H1 (cell line): ENCODE data around the gene SERPINA6. TPM values are rescaled to one million over a fixed set of nuclear protein-coding genes. Genes with fewer than 3 reads are reported as not detected.

ENCODE experiments used
- CTCF ChIP-seq, 3 experiments: IDR thresholded peaks; 1 replicate in 2 of 3; 2 replicates in 1 of 3; pipeline versions ENCODE4 v1.5.1 to v1.6.1; 2011; ENCODE audit warnings: low read length in 3 of 3, mild to moderate bottlenecking in 3 of 3, inconsistent platforms in 2 of 3, low read depth in 1 of 3, moderate library complexity in 1 of 3; ENCODE audit not compliant: insufficient read depth in 1 of 3; ENCODE audit errors: control extremely low read depth in 1 of 3
- NANOG ChIP-seq: IDR thresholded peaks from 2 replicates; pipeline ENCODE4 v1.6.1; 2011; ENCODE audit warnings: low read length, low read depth, mild to moderate bottlenecking, inconsistent platforms; ENCODE audit not compliant: insufficient read depth, poor library complexity, severe bottlenecking
- NRF1 ChIP-seq: IDR thresholded peaks from 2 replicates; pipeline ENCODE4 v1.6.1; 2011; ENCODE audit warnings: mild to moderate bottlenecking, low read depth, low read length, improper control_type of control experiment
- RAD21 ChIP-seq, 2 experiments: IDR thresholded peaks in 1 of 2; conservative IDR thresholded peaks in 1 of 2; 2 replicates each; pipeline ENCODE4 v1.6.1; 2011; ENCODE audit warnings: low read depth in 2 of 2, low read length in 2 of 2, improper control_type of control experiment in 1 of 2, inconsistent platforms in 1 of 2, mild to moderate bottlenecking in 1 of 2, moderate library complexity in 1 of 2
- RNF2 ChIP-seq: fragments of 200-900, 300-1000 bp; sonication (generic); IDR thresholded peaks from 2 replicates; pipeline ENCODE4 v1.7.1; 2016; ENCODE audit warnings: borderline replicate concordance, low read depth, mild to moderate bottlenecking, antibody characterized with exemption, low read length; ENCODE audit not compliant: poor library complexity, severe bottlenecking; ENCODE audit errors: missing control alignments
- polyA plus RNA-seq, 7 experiments: library from polyadenylated mRNA; depleted of rRNA in 3 of 7; stranded (reverse) in 5 of 7; unstranded in 2 of 7; fragments of >200 nt in 5 of 7; fragments of 200-250 nt in 2 of 7; gene quantifications; 1 replicate in 5 of 7; 2 replicates in 1 of 7; 4 replicates in 1 of 7; pipeline versions ENCODE4 v1.2.1 to v1.2.3, GENCODE V29; 2011 to 2013; ENCODE audit warnings: missing spikeins in 2 of 7, mixed read lengths in 2 of 7
- total RNA-seq: library from RNA; stranded (reverse); fragmentation: NEBNext Ultra II Directional; extraction: Animal tissue kit (Norgen Biotek cat#: 25700); gene quantifications from 2 replicates; pipeline ENCODE4 v1.2.1, GENCODE V29; 2021
- TF ChIP-seq, protein P1 (sequence below): fragments of 300-600 bp; sonication (generic); IDR thresholded peaks from 2 replicates; pipeline ENCODE4 v1.7.1; 2012; ENCODE audit warnings: low read length, moderate library complexity, mild to moderate bottlenecking, inconsistent platforms; ENCODE audit not compliant: insufficient replicate concordance

Gene SERPINA6
- total and polyA plus RNA-seq, 2 of the 8 experiments (the other 6 are each of a cell fraction or from before 2014, with no cell fraction given): not detected

DNA sequence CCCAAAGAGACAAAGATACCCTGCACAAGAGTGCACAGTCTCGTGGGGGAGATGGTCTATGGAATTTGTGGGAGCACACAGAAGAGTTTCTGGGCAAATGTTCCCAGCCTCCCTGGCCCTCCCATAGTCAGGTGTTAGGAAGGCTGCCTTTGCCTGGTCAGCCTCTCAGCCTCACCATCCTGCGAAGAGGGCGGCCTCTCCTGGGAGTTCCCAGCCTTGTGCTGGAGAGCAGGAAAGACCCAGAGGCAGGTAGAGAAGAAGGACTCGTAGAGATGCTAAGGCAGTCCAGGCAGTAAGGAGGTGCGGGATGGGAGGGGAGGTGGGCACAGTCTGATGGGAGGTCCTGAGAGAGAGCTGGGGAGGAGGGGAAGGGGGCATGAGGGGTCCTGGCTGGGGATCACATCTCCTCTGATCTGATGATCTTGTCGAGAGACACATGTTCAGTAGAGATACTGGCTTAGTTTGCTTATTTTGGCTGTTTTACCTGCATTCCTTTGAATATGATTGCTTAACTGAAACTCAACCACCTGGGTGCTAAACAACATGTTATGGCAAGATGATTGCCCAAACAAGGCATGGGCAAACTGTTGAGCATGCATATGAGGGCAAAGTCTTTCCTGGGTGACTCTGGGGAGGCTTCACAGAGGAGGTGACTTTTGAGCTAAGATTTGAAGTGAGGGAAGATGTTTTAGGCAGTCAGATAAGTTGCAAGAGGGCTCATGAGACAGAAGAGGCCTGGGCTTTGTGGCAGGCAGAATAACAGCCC lies 10.5 kb downstream of the SERPINA6 start (continued):
- TF ChIP-seq, protein P1, sequence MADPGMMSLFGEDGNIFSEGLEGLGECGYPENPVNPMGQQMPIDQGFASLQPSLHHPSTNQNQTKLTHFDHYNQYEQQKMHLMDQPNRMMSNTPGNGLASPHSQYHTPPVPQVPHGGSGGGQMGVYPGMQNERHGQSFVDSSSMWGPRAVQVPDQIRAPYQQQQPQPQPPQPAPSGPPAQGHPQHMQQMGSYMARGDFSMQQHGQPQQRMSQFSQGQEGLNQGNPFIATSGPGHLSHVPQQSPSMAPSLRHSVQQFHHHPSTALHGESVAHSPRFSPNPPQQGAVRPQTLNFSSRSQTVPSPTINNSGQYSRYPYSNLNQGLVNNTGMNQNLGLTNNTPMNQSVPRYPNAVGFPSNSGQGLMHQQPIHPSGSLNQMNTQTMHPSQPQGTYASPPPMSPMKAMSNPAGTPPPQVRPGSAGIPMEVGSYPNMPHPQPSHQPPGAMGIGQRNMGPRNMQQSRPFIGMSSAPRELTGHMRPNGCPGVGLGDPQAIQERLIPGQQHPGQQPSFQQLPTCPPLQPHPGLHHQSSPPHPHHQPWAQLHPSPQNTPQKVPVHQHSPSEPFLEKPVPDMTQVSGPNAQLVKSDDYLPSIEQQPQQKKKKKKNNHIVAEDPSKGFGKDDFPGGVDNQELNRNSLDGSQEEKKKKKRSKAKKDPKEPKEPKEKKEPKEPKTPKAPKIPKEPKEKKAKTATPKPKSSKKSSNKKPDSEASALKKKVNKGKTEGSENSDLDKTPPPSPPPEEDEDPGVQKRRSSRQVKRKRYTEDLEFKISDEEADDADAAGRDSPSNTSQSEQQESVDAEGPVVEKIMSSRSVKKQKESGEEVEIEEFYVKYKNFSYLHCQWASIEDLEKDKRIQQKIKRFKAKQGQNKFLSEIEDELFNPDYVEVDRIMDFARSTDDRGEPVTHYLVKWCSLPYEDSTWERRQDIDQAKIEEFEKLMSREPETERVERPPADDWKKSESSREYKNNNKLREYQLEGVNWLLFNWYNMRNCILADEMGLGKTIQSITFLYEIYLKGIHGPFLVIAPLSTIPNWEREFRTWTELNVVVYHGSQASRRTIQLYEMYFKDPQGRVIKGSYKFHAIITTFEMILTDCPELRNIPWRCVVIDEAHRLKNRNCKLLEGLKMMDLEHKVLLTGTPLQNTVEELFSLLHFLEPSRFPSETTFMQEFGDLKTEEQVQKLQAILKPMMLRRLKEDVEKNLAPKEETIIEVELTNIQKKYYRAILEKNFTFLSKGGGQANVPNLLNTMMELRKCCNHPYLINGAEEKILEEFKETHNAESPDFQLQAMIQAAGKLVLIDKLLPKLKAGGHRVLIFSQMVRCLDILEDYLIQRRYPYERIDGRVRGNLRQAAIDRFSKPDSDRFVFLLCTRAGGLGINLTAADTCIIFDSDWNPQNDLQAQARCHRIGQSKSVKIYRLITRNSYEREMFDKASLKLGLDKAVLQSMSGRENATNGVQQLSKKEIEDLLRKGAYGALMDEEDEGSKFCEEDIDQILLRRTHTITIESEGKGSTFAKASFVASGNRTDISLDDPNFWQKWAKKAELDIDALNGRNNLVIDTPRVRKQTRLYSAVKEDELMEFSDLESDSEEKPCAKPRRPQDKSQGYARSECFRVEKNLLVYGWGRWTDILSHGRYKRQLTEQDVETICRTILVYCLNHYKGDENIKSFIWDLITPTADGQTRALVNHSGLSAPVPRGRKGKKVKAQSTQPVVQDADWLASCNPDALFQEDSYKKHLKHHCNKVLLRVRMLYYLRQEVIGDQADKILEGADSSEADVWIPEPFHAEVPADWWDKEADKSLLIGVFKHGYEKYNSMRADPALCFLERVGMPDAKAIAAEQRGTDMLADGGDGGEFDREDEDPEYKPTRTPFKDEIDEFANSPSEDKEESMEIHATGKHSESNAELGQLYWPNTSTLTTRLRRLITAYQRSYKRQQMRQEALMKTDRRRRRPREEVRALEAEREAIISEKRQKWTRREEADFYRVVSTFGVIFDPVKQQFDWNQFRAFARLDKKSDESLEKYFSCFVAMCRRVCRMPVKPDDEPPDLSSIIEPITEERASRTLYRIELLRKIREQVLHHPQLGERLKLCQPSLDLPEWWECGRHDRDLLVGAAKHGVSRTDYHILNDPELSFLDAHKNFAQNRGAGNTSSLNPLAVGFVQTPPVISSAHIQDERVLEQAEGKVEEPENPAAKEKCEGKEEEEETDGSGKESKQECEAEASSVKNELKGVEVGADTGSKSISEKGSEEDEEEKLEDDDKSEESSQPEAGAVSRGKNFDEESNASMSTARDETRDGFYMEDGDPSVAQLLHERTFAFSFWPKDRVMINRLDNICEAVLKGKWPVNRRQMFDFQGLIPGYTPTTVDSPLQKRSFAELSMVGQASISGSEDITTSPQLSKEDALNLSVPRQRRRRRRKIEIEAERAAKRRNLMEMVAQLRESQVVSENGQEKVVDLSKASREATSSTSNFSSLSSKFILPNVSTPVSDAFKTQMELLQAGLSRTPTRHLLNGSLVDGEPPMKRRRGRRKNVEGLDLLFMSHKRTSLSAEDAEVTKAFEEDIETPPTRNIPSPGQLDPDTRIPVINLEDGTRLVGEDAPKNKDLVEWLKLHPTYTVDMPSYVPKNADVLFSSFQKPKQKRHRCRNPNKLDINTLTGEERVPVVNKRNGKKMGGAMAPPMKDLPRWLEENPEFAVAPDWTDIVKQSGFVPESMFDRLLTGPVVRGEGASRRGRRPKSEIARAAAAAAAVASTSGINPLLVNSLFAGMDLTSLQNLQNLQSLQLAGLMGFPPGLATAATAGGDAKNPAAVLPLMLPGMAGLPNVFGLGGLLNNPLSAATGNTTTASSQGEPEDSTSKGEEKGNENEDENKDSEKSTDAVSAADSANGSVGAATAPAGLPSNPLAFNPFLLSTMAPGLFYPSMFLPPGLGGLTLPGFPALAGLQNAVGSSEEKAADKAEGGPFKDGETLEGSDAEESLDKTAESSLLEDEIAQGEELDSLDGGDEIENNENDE: no peak
- TF ChIP-seq RAD21 (IDR thresholded peaks at IDR 0.05 in 1 of 2, conservative IDR thresholded peaks at IDR 0.05 in 1 of 2; ENCODE audit: low read depth in 2 of 2, low read length in 2 of 2) (no peak), NANOG (no peak), NRF1 (no peak), CTCF (IDR thresholded peaks at IDR 0.05; ENCODE audit: control extremely low read depth in 1 of 3, insufficient read depth in 1 of 3, low read depth in 1 of 3, low read length in 3 of 3) (no peak), RNF2 (no peak)
